ENCODE measurements around the gene LRRC74B.

Gene LRRC74B

DNA sequence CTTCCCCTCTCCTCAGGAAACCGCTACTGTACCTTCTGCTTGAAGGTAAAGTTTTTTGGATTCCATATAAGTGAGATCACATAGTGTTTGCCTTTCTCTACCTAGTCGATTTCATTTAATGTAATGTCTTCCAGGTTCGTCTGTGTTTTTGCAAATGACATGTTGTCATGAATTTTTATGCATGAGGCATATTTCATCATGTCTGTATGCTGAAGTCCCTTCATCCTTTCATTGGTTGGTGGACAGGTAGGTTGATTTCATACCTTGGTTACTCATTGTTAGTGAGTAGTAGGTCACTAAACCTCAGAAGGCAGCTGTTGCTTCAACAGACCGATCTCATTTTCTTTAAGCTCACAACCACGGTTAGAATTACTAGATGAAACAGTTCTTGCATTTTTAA, 60.3 kb downstream of the LRRC74B start:
- TF ChIP-seq, protein P1, sequence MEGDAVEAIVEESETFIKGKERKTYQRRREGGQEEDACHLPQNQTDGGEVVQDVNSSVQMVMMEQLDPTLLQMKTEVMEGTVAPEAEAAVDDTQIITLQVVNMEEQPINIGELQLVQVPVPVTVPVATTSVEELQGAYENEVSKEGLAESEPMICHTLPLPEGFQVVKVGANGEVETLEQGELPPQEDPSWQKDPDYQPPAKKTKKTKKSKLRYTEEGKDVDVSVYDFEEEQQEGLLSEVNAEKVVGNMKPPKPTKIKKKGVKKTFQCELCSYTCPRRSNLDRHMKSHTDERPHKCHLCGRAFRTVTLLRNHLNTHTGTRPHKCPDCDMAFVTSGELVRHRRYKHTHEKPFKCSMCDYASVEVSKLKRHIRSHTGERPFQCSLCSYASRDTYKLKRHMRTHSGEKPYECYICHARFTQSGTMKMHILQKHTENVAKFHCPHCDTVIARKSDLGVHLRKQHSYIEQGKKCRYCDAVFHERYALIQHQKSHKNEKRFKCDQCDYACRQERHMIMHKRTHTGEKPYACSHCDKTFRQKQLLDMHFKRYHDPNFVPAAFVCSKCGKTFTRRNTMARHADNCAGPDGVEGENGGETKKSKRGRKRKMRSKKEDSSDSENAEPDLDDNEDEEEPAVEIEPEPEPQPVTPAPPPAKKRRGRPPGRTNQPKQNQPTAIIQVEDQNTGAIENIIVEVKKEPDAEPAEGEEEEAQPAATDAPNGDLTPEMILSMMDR (IDR thresholded peaks at IDR 0.05; ENCODE audit: control insufficient read depth, extremely low read depth, insufficient read depth) = no peak
- no peak for DNase-seq (ENCODE audit: low read depth)
- H3K4me3 ChIP-seq (ENCODE audit: low read depth, low read length) = no peak overlapping the region

DNA sequence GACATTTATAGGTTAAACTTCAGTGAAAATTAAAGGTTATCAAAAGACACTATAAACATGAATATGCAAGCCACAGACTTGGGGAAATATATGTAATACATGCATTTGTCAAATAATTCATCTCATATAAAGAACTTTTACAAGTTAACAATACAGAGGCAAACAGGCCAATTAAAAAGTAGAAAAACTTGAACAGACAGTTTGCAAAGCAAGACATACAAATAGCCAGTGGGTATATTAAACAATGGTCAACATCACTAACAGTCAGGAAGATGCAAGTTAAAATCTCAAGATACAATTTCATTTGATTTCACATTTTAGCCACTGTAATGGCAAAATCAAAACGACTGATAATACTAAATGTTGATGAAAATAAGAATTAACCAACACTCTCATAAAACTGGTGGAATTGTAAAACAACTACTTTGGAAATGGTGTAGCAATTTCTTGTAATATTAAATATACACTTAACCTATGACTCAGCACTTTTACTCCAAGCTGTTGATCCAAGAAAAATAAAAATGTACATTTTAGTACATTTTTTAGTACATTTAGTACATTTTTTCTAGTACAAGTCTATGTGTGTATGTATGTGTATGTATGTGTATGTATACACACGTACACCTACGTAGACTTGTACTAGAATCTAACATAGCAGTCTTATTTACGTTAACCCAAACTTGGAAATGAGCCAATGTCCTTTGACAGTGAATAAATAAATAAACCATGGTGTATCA, 62.8 kb downstream of the LRRC74B start:
- DNase-seq (ENCODE audit: low read depth) = peak; percentile 39
- TF ChIP-seq, protein P1 (IDR thresholded peaks at IDR 0.05; ENCODE audit: control insufficient read depth, extremely low read depth, insufficient read depth) = no peak
- no peak overlapping the region for H3K4me3 ChIP-seq (ENCODE audit: low read depth, low read length)

All from LNCaP clone FGC (cell line).